Measurements from ENCODE around the gene THEMIS.
"Not testable (repeated sequence)": the region's sequence is repeated elsewhere in the genome, so short reads cannot be mapped to it uniquely, and the experiment has no call there.

The THEMIS gene

DNA sequence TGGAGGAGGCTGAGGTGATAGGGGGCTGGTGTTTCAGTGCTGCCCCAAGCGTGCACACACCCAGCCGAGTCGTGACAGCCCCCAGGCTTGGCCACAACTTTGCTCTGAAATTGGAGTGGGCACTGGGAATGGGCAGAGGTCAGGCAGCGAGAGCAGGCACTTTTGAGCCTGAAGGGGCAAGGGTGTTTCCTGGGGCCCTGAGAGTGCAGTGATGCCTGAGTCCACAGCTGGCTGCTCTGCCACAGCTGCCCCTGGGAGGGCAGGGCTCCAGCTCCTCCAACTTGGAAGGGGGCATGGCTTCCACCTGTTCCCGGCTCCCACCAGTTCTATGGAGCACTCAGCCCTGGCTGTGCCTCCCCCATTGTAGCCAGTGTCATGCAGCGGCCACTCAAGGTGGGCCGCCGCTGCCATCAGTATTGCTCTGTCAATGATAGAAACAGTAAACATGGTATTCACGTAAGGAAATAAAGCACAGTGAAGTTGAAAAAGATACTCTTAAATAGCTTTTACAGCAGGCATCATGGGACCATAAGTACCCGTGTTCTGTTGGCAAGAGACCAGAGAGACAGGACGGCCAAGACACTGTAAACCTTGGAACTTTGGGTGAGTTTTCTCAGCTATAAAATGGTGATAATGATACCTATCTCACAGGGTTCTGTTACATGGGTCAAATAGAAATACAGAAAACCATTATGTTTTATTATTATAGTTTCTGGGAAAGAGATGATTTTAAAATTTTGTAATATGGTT is 108.9 kb downstream of the THEMIS start:
- DNase-seq, result no peak

DNA sequence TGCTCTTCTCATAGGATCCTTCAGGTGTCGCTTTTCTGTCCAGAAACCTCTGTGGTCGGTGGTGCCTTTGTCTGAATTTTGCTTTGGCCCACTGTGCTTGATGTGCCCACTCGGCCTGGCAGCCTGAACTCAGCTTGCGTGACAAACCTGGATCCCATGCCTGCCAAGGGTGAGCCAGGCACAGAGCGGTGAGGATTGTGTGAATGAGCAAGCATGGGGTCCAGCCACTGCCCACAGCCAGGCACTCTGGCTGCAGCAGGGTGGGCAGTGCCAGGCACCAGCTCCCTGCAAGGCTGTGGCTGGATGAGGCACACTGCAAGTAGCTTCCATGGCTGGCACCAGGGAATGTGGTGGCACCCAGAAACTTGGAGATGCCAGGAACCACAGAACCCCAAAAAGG is 110.3 kb downstream of the THEMIS start:
- DNase-seq, result no peak

DNA sequence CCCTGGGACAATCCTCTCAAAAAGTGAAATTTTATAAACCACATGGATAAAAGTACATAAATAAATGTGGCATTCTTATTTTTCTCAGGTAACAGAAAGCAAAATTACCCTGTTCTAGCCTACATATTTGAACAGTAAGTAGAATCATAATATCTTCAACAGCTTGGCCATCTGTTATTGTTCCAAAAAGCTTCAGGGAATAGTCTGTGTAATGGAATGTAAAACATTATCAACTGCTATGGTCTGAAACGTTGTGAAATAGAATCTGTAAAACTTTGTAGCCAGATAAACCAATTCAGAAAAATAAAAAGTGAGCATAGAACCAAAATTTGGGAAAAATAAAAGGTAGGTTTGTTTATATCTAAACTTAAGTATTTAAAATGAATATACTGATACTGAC is 114.7 kb downstream of the THEMIS start:
- DNase-seq, result no peak

DNA sequence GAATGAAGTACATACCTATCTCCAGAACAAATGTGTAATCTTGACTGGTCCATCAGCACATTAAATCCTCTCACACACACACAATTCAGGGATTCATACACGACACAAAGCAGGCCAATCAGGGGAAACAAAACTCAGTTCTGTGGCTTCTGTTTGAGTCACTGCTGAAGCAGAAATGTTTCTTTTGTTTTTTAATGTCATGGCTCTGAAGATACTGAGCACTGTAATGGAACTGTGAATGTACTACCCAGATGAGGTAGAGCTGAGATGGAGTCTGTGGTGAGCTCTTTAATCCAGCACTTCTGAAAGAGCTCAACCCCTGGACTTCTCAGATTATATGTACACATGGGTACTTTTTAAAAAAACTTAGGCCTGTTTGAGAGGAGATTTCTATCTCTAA is 116.4 kb downstream of the THEMIS start:
- no peak for DNase-seq

DNA sequence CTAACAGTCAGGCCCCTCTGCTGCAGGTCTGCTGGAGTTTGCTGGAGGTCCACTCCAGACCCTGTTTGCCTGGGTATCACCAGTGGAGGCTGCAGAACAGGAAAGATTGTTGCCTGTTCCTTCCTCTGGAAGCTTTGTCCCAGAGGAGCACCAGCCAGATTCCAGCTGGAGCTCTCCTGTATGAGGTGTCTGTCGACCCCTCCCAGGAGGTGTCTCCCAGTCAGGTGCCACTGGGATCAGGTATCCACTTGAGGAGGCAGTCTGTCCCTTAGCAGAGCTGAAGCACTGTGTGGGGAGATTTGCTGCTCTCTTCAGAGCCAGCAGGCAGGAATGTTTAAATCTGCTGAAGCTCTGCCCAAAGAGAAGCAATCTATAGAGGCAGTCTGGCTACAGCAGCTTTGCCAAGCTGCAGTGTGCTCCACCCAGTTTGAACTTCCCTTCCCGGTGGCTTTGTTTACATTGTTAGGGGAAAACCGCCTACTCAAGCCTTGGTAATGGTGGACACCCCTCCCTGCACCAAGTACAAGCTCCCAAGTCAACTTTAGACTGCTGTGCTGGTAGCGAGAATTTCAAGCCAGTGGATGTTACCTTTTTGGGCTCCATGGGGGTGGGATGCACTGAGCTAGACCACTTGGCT is 119.1 kb downstream of the THEMIS start:
- not testable (repeated sequence) for DNase-seq

DNA sequence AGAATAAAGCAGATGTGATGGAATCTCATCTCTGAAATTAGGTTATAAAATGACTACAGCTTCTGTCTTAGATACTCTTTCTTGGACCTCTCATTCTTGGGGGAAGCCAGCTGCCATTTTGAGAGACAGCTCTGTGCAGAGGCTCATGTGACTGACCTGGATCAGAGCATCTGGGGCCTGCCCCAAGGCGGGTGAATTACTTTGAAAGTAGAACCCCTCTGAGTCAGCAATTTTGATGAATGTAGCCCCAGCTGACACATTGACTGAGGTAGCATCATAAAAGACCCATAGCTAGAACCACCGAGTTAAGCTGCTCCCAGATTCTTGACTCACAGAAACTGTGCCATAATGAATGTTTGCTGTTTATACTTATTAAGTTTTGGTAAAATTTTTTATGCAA is 124.5 kb downstream of the THEMIS start:
- no peak for DNase-seq

DNA sequence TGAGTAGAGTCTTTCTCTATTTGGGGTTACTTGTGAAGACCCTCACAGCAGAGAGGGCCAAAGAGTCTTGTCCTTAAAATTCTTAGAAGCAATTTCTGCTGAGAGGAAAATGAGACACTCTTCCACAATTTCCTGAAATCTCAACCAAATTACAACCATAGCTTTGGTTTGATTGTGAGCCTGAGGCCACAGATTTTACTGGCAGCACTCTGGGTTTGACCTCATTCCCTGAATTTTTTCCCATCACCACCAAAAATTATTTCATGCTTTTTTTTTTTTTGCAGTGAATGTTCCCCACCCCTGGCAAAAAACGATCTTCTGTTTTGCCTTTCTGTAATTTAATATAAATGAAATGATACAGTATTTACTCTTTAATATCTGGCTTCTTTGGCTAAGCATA is 125.5 kb downstream of the THEMIS start:
- no peak for DNase-seq

DNA sequence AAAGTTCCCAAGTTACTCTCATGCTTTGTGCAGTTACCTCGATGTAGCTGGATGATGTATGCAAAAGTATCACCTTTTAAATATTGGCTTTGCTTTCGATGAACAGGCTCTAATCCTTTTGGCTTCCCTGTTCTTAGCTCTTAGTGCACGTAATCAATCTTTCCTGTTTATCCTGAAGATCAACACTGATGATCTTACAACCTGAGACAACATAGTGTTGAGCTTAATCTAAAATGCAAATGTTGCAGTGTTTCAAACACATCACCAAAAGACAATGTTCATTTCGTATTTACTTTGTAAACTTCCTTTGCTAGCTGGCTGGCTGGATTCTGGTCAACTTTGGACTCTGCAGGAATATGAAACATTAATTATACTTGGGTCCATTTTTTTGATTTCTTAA is 132.1 kb downstream of the THEMIS start:
- DNase-seq, result no peak

DNA sequence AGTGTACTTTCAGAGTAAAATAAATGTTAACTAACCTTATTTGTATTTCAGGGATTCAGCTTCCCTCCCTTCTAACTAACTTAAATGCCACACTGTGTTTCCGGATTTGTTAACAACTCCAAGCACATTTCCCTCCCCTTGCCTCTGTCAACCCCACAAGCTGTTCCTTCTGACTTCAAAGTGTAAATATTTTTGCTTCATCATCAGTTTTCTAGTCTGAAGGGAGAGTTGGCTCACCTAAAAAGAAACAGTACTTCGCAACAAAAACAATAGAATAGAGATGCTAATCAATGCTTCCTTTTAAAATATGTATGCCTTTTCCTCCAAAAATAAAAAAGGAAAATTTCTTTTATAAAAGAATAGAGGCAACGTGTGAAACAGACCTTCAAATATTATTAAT is 132.6 kb downstream of the THEMIS start:
- no peak for DNase-seq

DNA sequence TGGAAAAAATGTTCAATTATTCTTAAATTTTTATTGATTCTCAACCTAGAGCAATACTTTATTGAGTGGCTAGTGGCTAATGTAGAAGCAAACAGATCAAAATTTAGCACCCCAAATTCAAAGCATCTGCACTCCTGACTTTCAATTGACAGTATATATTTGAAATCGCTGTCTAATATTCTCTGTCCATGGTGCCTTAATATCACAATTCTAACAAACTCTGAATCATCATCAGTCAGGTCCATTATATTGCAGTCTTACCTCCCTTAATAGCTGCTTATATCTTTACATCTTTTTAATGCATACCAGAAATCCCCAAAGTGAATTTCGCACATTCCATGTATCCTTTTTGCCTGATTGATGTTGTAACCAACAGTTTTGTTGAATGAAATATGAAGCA is 134.9 kb downstream of the THEMIS start:
- DNase-seq, result no peak

DNA sequence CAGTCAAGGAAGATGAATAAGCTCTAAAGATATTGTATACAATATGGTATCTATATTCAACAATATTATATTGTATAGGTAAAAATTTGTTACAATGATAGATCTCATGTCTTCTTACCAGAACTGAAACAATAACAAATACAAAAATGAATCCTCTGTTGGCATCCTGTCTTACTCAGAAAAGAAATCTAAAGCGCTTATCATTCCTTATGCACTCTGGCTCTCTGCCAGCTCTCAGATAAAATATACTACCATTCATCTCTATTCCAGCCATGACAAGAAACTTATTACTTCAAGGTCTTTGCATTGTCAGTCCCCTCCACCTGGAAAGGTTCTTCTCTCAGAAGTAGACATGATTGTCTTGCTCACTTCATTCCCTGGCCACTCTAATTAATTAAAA is 138.6 kb downstream of the THEMIS start:
- no peak for DNase-seq

DNA sequence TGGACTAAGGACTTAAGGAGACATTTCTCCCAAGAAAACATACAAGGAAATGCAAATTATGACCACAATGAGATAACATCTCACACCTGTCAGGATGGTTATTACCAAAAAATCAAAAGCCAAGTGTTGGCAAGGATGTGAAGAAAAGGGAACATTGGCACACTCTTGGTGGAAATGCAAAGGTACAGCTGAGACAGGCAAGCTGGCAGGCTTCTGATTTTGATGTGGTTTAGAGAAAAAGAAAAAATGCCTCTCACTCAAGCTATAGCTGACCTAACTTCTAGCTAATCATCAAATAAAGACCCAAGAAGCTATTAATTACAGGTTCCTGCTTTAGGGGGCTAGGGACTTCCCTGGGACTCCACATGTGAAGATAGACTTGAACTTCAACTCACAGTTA is 139.8 kb downstream of the THEMIS start:
- DNase-seq, result no peak

DNA sequence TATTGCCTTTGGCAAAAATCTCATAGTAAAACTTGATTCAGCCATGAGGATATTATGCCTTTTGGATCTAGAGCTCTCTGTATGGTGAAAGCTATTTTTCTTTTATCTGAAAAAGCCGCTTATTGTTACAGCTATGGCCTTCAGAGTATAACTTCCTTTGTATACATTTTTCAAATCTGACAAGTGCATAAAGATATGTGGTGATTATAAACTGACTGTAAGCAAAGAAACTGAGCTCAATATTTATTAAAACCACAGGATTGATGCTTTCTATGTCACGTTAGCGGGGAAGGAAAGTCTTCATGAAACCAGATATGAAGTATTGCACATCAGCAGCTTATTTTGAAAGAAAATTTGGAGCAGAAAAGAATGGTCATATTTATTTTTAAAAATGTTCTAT is 151.8 kb downstream of the THEMIS start:
- no peak for DNase-seq

DNA sequence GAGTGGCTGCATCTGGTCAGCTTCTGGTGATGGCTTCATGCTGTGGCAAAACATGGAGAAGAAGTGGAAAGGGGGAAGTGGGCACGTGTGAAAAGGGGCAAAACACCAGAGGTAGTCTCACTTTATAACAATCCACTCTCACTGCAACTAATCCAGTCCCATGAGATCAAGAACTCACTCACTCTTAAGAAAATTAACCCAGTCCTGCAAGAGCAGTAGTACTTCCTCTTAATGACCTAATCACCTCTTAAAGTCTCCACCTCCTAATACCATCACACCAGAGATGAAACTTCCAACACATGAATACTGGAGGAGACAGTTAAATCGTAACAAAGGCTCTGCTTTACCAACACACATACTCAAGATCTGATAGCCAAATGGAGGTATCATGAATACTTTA is 152.6 kb downstream of the THEMIS start:
- no peak for DNase-seq

DNA sequence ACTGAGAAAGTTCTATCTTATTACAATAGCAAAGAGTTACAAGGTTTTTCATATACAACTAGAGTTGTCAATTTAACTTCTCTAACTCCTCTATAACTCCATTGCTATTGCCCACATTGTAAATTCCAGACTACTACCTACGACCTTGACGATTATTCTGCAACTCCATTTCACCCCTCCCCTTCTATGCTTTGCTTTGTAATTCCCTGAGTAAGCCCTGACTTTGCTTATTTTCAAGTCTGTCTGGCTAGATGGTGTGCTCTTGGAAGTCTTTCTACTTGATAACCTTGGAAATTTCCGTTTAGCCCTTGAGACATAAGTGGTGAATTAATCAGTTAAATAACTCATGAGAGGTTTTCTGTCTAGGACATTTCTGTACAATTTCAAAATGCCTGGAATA is 162.4 kb downstream of the THEMIS start:
- DNase-seq, result no peak

DNA sequence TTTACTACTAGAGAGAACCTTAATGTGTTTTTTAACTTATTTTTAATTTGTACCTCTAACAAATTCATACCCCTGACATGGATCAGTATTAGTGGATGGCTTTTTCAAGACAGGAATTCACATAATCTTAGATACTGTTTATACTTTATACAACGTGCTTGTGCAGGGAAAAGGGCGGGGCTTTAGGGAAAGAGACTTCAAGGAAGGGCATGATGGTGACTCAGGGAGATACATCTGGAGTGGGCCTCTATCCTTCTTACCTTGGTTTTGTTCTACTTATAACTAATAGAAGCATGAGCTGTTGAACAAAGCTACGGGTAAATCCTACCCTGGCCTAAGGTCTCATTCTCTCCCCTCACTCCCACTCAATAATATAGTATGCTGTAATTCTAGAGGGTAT is 163.1 kb downstream of the THEMIS start:
- DNase-seq, result no peak

DNA sequence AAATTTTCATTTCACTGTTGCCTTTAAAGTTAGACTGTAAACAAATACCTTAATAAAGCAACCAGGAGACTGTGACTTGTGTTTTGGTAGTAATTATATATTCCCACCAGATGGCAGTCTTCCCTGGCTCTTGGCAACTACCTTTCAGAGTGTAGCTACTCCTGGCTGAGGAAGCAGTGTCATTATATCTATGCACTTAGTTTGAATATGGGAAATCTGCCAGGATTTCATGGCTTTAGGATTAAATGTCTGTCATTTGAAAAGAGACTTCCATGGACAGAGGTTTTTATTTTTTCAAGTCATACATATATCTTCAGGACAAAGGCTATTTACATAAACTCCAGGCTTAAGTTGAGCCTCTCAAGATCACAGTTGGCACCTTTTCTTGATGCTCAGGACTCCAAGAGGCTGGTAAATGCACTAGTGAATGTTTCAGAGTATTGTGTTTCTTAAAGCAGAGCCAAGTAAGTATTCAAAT is 163.8 kb downstream of the THEMIS start:
- DNase-seq, result peak; percentile 63

DNA sequence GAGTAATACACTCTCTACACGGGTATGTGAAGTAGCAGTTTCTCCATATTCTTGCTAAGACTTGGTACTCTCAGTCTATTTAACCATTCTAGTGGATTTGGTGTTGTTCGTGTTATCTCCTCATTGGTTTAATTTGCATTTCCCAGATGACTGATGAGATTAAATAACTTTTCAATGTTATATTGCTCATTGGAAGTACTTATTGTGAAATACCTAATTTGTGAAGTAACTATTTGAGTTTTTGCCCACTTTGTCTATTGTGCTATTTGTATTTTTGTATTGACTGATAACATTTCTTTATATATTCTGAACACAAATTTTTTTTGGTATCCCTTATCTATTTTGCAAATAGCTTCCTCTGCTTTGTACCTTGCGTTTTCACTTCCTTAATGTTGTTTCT is 167.9 kb downstream of the THEMIS start:
- DNase-seq, result no peak

DNA sequence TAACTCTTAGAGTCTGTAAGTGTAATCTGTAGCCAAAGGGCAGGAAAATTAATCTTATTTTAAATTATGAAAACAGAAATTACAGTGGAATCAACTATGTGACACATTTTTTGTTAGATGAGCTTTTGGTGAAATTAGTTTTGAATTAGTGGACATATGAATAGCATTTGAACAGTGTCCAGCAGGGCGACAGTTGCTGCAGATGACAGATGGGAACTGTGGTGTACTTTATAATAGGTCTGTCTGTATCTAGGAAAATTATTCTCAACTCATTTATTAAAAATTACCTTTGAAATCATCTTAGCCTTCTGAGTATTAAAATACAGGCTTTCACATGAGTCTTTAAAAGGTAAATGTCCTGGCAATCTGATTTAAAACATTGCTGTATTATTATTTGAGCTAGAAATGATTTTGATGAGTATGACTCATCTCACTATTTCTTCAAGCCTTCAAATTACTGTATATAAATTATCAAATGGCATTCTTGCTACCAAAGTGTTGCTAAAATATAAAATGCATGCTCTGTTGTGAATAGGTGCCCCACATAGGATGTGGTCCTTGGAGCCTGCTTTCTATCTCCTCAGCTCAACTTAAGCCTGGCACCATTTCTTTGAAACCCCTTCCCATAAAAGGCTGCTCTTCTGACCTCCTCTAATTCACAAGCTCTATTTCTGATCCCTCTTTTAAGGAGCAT is 173.5 kb downstream of the THEMIS start:
- no peak for DNase-seq

DNA sequence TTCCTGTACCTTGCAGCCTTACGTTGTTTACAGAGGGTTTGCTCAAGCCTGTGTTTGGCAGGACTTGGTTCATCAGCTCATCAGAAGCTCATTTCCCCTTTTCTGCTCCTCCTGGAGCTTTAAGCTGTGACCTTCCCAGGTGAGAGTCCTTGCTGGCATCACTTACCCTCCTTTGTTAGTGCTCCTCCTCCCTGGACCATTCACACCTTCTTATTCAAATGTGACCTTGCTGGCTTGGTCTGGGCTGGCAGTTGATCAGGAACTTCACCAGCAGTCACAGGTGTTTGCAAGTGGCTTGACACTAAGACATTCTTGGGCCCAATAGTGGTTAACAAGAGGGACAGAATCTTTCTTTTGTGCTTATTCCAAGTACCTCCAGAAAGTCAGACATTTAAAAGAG is 175.0 kb downstream of the THEMIS start:
- no peak for DNase-seq

DNA sequence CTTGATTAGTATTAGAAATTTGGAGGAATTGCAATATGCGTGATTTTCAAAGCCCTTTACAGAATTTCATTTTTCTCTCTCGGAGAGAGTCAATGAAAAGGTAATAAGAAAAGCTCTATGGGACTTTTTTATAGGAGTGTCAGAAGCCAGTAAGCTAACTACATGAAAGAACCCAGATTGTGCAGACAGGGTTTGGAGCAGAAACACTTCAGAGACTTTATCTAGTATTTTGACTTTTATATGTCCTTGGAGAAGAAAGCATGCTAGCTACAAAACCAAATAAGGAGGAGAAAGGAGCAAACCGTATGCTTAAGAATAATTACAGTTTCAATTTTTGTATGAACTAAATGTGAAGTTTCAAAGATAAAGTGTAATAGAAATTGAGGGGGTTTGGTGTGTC is 182.2 kb downstream of the THEMIS start:
- no peak for DNase-seq

DNA sequence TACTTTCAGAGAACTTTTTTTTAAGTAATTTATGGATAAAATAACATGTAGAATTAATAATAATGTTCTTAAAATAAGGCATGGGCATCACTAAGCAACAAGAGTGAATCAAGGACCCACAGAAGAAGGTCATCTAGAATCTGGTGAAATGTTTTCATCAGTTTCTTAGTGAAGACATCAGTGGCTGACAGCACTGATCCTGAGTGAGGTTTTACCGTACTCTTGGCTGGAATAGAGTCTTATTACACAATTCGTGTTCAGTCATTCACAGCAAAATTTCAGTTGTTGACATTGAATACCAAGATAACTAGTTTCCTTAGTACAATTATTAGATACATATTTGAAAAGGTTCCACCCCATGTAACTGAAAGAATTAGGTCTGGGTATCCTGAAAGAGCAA is 183.5 kb downstream of the THEMIS start:
- no peak for DNase-seq

DNA sequence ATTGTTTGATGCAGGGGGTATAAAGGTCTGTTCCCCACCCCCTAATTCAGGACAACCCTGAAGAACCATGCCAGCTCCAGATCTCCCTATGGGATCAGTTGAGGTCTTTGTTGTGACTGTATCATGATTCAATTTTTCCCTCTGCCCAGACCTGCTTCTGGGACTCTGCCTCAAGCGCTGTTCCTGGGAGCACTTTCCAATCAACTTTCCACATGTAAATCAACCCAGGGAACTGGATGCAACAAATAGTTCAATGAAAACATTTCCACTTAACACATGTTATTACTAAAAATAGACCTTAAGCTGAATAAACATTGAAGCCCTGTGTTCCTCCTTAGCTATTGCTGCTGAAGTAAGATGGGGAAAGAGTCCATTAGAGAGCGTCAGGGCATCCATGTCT is 184.4 kb downstream of the THEMIS start:
- no peak for DNase-seq

DNA sequence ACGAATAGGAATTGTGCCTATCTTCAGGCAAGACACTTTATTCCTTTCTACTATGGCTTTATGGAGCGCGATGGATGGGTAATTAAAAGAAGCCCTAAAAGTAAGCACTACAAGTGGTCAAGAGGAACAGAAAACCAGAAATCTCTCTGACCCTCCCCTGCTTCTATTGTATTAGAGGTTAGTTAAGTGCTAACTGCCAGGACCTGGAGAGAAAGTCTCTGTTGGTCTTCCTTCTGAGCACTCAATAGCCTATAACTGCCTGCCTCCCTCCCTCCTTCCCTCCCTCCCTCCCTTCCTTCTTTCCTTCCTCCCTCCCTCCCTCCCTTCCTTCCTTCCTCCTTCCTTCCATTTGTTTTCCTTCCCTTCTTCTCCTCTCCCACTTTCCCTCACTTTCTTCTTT is 190.2 kb downstream of the THEMIS start:
- DNase-seq, result no peak
